GM18868 (cell line): ENCODE measurements around the gene SYNDIG1.

Experiments
- ATAC-seq: cut with Tn5 transposase; IDR thresholded peaks from one replicate; pipeline ENCODE4 v1.9.1; 2021; ENCODE audit warnings: mild to moderate bottlenecking, moderate library complexity; ENCODE audit not compliant: unreplicated experiment

Gene SYNDIG1

DNA sequence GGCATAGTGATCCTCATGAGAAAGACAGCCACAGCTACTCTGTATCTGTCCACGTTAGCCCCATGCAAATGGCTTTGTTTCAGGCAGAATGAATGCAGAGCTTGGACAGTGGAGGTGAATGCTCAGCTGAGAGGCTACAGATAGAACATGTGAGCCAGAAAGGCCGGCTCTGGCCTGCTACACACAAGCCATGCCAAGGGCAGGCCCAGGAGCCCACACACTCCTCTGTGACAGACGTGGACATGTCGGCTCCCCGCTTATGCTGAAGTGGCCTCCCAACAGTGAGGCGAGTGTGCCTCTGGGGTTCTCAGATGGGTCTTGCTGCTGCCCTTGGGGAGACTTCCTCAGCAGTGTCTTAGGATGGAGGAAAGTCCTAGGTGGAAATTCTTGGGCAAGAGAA is 159.6 kb downstream of the SYNDIG1 start:
- ATAC-seq: no peak

DNA sequence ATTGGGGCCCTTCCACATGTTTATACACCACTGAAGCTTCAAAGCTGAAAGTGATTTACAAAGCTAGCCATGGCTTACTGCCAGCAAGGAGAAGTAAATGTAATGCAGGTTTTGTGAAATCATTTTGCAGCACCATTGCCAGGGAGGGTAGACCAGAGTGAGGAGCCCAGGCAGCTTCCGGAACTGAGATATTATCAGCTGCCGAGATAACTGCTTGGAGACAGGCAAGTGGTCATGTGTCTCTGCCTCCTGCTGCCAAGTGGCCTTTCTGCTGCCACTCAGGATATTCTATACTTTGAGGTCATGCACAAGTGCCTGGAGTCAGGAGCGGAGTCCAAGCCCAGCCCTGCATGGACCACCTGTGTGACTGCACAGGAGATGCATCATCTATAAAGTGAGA is 160.2 kb downstream of the SYNDIG1 start:
- no peak for ATAC-seq

DNA sequence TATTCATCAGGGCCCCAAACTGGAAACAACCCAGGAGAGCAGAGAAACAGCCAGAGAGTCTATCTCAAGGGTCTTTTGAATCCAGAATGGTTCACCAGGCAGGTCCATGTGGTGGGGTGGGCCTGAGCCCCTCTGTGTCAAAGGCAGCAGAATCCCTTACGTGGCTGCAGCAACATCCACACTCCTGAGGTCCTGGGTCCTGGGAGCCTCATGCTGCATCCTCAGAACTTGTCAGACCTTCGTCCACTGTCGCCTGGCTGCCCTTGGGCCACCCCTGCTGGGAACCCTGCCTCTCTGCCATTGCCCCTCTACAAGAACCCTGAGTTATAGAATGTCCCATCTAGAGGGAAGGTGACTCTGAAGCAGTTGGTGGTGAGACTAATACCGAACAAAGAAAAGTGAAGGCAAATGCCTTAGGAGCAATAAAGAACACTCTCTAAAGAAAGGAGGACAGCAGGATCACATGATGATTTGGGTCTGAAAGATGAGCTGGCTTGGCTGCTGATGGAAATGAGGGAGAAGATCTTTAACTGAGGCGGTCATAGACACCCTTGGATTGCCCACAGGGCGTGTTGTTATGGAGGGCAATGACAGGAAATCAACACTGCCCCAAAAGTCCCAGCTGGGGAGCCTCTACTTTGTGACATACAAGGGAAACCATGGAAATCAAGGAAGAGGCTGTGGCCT is 161.2 kb downstream of the SYNDIG1 start:
- no peak for ATAC-seq

- no peak for ATAC-seq
Measured at GRCh38 chr20:24631173-24631505, 161.7 kb downstream of the SYNDIG1 start.

GRCh38 chr20:24632581-24632980 is 163.2 kb downstream of the SYNDIG1 start:
- no peak for ATAC-seq

DNA sequence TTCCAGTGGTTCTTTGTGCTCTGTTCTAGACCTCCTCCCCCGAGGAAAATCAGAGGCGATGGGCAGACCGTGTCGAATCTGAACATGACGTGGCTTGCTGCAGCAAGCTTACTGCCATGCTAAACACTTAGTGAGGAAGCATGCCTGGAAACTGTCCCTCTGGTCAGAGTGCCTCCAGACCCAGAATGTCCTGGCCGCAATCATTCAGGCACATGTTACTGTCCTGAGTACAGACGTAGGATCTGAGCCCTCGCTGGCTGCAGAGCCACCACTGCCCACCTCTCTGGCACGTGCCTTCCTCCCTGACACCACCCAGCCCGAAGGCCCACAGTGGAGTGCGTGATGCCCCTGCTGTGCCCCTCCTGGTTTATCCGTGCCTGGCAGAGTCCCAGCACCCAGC is 163.6 kb downstream of the SYNDIG1 start:
- ATAC-seq: no peak

DNA sequence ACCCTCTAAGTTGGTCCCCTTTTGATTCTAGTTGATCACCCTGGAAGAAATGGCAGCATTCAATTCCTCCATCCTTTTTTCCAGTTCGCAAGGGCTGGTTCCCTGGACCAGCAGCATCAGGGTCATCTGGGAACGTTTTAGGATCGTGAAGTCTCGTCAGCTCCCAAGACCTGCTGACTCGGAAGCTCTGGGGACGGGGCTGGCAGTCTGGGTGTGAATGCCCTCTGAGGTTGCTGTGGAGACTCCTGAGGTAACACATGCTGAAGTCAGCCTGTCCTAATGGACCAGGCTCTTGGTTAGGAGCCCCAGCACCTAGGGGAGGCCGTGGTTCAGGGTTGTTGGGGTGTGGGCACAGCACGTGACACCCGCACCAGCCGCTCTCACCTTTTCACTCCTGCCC is 164.1 kb downstream of the SYNDIG1 start:
- ATAC-seq: no peak

DNA sequence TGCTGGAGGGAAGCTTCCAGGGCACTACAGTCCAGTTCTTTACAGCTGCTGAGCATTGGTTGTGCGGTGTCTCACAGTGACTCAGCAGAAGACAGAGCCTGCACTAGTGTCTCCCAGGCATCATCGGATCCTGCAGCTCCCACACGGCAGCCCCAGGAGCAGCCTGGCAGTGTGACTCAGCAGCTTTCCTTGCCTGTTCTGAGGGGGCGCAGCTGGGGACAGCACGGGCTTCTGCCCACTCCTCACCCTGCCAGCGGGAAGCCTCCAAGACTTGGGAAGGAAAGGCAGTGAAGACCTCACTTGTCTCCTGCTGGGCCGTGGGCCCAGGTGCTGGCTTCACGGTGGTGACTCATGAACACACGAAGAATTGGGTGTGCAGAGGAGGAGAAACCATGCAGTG is 165.4 kb downstream of the SYNDIG1 start:
- no peak for ATAC-seq

DNA sequence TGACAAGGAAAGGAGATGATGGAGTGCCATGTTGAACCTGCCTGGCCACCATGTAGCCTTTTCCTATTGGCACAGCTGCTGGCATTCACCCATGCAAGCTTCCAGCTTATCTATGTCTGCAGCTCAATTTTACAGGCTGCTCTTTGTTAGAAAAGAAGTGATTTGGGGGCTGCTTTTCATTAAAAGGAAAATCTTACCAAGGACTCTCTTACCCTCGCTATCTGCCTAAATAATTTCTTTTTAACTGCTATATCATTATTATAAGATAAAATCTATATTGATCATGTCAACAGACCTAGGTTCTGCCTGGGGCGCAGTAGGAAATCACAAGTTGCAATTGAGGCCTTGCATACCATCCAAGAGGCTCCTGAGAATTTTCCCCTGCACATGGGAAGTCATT is 167.2 kb downstream of the SYNDIG1 start:
- no peak for ATAC-seq

GRCh38 chr20:24637087-24637486 is 167.7 kb downstream of the SYNDIG1 start:
- no peak for ATAC-seq

DNA sequence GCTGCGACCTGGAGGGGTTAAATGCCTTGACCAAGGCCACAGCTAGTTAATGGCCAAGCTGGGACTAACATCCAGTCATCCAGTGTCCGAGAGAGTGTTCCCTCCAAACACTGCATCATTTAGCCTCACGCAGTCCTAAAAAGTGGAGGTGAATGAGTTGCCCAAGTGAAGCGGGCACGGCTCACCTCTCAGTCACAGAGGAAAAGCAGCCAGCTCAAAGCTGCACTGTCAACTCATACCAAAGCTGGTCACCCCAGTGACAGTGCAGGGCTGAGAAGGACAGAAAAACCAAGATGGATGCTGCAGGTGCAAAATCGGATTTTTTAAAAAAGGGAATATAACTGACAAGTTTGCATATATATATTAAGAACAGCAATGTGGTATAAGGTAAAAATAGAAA is 168.5 kb downstream of the SYNDIG1 start:
- no peak for ATAC-seq

- no peak for ATAC-seq
Measured at GRCh38 chr20:24638591-24639548, 169.4 kb downstream of the SYNDIG1 start.

DNA sequence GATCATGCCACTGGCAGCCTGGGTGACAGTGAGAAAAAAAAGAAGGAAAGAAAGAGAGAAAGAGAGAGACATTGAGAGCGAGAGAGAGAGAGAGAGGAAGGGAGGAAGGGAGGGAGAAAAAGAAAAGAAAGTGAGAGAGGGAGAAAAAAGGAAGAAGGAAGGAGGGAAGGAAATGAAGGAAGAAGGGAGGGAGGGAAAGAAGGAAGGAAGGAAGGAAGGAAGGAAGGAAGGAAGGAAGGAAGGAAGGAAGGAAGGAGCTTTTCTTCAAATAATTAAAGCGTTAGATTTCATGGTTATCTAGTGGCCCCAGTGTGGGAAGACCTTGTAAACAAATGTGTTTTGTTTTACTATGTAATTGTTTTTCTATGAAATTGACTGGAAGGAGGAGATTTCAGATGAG is 170.8 kb downstream of the SYNDIG1 start:
- no peak for ATAC-seq

DNA sequence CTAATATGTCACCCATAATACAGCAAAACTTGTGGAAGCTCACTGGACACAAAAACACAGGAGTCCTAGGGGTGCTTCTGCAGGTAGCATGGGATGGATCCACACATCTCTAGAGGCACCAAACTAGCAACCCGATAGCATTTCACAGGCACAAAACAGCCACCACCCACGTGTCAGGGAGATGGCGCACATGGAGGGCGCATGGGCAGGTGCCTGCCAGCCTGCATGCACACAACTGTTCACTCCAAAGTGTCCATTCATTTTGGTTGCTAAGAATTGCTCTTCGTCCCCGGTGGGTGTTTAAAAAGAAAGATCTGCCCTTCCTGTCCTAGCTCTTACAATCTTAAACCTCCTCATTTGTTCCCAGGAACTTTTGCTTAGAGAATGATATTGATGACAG is 171.3 kb downstream of the SYNDIG1 start:
- ATAC-seq: no peak

- ATAC-seq: no peak
Measured at GRCh38 chr20:24643731-24644626, 174.6 kb downstream of the SYNDIG1 start.

GRCh38 chr20:24646321-24646720 is 176.9 kb downstream of the SYNDIG1 start:
- ATAC-seq: no peak

DNA sequence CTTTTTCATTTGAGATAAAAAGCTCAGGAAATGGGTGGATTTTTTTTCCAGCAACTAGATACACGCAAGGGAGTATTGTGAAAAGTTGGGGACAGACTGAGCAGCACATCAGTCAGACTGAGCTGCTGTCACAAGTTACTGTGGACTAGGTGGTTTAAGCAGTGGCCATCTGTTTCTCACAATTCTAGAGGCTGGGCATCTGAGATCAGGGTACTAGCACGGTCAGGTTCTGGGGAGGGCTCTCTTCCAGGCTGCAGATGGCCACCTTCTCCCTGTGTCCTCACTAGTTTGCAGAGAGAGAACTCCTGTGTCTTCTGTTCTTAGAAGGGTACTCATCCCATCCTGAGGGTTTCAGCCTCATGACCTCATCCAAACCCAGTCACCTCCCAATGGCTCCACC is 178.3 kb downstream of the SYNDIG1 start:
- no peak for ATAC-seq

GRCh38 chr20:24648481-24648880 is 179.1 kb downstream of the SYNDIG1 start:
- ATAC-seq: no peak

- ATAC-seq: no peak
Measured at GRCh38 chr20:24648919-24649318, 179.5 kb downstream of the SYNDIG1 start.

- no peak for ATAC-seq
Measured at GRCh38 chr20:24649787-24650490, 180.5 kb downstream of the SYNDIG1 start.
